Stimulated activated CD8-positive, alpha-beta memory T cell treated with anti-CD3 and anti-CD28 coated beads, Interleukin-15, amount 100 ng/mL, for 48 hours (primary cell): ENCODE data around the gene ITGA7.

Experiments used
- DNase-seq, 2 donors: peaks; one replicate each; pipeline ENCODE4 v3.0.0-alpha.2; 2020; ENCODE audit warnings: low read depth in 2 of 2

Gene ITGA7

GRCh38 chr12:55718624-55719275 is 11.0 kb upstream of the ITGA7 start:
- DNase-seq: no peak

GRCh38 chr12:55718015-55718414 is 10.3 kb upstream of the ITGA7 start:
- no peak for DNase-seq

GRCh38 chr12:55717011-55718007 is 9.6 kb upstream of the ITGA7 start:
- DNase-seq: peak in 1 of 2 donors; percentile 26

GRCh38 chr12:55716582-55716957 is 8.9 kb upstream of the ITGA7 start:
- no peak for DNase-seq

GRCh38 chr12:55715833-55716581 is 8.3 kb upstream of the ITGA7 start, which contains the start of gene BLOC1S1:
TSS of gene BLOC1S1 (plus strand) at chr12:55716046. CDS start at chr12:55716052, 6 bp downstream.
- DNase-seq: peak; percentile 90

- DNase-seq: no peak
Observed at GRCh38 chr12:55715169-55715764, 7.6 kb upstream of the ITGA7 start.

GRCh38 chr12:55713721-55714120 is 6.0 kb upstream of the ITGA7 start:
- no peak for DNase-seq

DNA sequence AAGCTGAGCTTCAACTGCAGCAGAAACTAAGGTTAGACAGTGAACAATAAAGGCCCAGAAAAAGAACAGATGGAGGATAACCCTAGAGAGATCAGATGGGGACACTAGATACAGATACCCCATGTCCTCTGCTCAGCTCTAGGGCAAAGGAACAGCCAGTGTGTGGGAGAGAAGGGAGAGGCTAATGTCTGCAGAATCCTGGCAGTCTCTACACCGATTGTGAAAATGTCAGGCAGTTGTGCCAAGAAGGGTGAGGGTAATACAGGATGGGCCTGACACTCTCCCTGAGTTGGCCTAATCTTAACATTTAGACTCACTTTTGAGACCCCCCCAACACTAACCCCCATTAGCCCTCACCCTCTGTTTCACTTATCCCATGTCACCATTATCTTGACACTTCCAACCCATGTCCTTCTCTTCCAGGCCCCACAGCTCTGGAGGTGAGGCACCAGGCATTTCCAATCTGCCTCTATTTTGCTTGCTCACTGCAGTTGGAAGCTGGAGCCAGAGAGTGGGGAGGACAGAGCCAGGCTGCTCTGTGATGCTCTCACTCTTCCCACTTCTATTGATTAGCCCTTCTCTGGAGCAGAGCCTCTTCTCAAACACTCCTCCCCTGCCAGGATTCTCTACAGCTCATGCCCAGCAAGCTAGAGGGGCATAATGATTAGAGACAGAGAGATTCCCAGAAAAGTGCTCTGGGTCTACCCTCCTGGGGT is 5.2 kb upstream of the ITGA7 start:
- no peak for DNase-seq

DNA sequence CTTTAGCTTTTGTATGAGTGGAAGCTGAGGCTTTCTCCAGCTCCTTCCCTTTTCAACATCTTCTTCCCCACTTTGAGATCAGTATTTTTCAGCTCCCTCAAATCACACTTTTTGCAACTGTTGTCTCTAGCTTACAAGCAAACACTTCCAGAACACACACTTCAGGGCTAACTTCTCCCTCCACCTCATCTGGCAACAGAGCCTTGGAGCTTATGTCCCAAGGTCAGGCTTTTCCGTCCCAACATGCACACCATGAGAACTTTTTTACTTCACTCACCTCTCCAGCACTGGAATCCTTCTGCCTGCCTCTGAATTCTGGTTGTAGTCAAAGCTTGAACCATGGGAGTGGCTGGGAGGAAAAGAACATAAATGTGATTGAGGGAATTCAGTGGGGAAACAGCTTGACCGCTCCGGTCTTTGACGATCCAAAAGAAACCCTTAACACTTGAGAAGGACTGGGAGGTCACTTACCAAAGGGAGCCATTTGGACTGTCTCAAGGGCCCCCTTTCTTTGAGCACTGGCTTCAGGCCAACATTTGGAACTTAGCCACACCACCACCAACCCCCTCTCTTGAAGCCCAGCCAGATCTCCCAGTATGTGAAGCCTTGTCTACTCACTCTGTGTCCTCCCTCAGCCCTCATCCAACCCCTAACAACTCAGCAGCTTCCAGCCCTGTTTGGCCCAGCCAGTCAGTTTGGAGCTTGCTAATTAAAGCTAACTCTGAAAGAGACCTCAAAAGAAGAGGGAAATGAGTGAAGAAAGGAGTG is 4.3 kb upstream of the ITGA7 start:
- no peak for DNase-seq

DNA sequence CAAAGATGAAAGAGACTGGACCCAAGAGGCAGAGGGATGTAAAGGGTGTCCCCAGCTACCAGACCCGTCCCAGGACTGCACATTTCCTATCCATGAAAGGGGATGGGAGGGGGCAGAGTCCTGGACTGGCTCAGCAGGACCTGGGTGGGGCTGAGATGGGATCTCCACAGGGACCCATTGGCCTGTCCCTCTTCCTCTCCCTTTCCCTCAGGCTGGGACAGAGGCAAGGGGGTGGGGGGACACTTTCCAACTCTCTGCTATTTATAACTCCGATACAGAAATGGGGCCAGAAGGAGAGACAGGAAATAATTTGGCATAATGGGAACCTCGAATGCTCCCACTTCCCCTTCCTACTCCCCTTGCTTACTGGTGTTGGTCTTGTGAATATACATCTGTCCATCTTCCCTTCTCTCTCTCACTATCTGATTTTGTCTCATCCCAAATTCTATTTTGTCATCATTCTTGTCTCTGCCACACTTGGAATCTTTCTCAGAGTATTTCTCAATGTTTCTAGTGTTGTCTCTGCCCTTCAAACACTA is 1.1 kb upstream of the ITGA7 start:
- no peak for DNase-seq

GRCh38 chr12:55707219-55707671 is 459 bp downstream of the ITGA7 start:
- DNase-seq: no peak

- DNase-seq: no peak
Observed at GRCh38 chr12:55706568-55707218, 1.0 kb downstream of the ITGA7 start.

DNA sequence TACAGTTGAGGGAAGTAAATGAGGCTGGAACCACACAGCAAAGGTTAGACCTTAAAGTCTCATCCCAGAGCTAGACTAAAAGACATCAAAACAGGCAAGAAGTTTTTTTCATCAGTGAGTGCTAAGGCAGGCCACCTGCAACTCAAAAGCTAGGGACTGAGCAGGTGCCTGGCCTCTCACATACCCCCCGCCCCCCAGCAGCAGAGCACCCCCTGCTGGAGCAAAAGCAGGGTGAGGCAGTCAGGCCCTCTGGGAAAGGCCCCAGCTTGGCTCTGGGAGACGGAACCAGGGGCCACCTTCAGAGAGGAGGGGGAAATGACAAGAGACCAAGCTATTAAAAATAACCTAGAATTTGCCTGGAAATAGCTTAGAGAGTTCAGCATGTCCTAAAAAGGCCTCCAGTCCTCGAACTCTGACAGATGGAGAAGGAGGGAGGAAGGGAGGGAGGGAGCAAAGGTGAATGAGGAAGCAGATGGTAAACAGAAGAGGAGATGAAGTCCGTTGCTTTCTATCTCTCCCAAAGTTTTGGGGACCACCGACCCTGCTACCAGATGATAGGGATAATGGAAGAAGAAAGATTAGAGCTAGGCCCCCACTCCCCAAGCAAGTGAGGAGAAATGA is 1.8 kb downstream of the ITGA7 start:
- DNase-seq: no peak

DNA sequence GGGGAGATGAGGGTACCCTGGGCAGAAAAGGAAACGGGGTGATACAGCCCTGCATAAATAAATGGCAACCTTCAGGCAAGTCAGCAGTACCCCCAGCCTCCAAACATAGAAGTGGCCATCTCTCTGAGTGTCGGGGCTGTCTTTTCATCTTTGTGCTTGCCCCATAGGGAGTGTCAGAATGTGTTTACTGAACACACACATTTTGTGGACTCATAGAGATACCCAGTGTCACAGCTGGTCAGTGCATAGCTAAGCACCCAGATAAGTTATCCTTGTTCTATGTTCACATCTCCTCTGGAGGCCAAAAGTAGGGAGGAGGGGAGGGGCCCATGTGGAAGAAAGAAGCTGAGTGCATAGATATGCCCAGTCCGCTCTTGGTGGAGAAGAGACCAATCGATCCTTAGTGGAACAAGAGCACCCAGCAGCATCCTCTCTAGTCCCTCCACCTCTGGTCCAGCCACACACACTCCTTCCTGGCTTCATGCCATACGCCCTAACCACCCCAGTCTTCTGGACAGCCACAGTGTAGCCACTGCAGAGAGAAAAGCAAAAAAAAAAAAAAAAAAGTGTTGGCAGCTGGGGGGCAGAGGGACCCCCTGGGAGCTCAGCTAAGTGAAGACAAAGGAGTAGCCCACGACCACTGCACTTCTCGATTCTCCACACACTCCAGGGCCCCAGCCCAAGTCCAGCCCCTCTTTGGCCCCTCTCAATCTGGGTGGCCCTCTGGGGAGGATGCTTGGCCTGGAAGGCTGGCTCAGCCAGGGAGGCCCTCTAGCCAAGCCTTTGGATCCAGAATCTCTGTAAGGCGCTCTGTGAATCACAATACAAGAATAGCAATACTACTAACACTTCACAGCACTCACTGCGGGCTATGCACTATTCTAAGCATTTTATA is 2.6 kb downstream of the ITGA7 start:
- DNase-seq: no peak

DNA sequence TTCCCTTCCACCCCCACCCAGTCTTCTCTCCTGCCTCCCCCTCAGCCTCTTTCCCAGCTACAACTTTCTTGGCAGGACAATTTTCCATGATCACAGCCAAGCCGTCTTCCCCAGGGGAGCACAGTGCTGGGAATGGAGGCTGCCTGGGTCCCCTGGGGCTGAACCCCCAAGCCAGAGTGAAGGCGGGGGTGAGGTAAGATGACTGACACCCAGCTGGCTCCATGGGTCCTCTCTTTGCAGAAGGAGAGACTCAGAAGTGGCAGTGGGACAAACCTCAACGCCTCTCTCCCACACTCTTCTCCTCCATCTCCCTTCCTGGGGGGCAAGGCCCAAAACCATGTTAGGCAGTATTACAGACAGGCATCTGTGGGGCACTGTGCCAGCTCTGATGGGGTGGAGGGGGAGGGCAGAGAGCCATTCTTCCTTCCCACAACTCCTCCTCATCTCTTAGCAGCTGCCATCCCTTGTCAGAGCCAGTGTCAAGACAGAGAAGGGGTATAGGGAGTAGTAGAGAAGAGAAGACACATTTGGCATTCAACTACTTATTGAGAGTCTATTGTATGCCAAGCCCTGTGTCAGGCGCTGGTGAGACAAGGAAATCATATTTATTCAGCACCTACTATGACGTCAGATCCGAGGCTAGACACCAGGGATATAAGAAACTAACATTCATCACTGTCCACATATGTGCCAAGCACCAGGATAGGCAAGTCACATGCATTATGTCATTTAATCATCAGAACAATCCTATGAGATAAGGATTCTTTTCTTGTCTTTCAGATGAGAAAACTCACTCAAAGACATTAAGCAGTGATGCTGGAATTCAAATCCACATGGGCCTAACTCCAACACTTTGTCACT is 3.6 kb downstream of the ITGA7 start:
- no peak for DNase-seq

DNA sequence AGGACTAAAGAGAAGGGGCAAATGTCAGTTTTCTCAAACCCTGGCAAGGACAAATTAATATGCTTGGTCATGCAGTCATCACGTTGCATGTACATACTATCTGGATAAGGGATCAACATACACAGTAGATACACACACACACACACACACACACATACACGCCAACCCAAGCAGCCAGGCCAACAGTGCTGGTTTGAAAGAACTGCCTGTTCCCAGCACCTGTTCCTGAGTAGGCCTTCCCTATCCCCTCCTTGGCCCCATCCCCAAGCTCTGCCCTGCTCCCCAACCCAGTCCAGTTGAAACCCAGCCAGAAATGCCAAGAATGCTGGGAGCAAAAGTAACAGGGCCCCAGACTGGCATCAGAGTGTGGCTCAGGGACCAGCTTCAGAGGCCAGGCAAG is 4.4 kb downstream of the ITGA7 start:
- DNase-seq: no peak

- no peak for DNase-seq
Observed at GRCh38 chr12:55702861-55703260, 4.8 kb downstream of the ITGA7 start.
